ENCODE results near the gene NOG. TPM values are rescaled to one million over a fixed set of nuclear protein-coding genes. Genes with fewer than 3 reads are reported as not detected.

The NOG gene
- total RNA-seq, 4 donors from 2014 or later, result 2.7 to 8.4 (median 3.2) TPM; not detected in 1

DNA sequence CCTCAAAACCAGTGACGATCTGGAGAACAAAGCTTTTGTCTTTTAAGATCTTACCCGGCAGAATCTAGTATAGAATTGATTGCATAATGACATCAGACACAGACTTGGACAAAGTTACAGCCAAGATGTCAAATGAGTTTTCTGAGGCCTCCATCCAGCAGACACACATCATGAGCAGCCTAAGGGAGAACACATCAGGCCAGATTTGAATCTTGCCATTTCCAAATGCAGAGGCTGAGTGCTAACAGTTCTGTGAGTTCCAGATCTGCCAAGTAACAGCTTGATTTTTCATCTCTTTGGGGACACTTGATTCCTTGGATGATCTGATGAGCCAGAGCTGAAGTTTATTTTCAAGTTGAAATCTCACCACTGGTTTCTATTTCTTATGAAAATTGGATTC, 21.0 kb downstream of the NOG start:
- Histone ChIP-seq H3K4me3 (no peak overlapping the region), H3K36me3 (no peaks in the 10 kb centered on the region), H3K4me1 (no peaks in the 10 kb centered on the region), H3K27ac (no peak overlapping the region), H3K9me3 (no peaks in the 10 kb centered on the region), H3K27me3 (peaks cover 6% of the 10 kb centered on the region)
- 77% methylated on average over 2 of the region's 2 CpGs; no CpG with 5 or more reads in 1 of the 2 donors for WGBS, 2 donors (ENCODE audit: low coverage in 1 of 2)
- TF ChIP-seq EP300 (IDR thresholded peaks at IDR 0.05) (no peak), POLR2A (IDR thresholded peaks at IDR 0.05) (no peak), POLR2AphosphoS5 (IDR thresholded peaks at IDR 0.05) (no peak)
- TF ChIP-seq, protein P1, sequence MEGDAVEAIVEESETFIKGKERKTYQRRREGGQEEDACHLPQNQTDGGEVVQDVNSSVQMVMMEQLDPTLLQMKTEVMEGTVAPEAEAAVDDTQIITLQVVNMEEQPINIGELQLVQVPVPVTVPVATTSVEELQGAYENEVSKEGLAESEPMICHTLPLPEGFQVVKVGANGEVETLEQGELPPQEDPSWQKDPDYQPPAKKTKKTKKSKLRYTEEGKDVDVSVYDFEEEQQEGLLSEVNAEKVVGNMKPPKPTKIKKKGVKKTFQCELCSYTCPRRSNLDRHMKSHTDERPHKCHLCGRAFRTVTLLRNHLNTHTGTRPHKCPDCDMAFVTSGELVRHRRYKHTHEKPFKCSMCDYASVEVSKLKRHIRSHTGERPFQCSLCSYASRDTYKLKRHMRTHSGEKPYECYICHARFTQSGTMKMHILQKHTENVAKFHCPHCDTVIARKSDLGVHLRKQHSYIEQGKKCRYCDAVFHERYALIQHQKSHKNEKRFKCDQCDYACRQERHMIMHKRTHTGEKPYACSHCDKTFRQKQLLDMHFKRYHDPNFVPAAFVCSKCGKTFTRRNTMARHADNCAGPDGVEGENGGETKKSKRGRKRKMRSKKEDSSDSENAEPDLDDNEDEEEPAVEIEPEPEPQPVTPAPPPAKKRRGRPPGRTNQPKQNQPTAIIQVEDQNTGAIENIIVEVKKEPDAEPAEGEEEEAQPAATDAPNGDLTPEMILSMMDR (IDR thresholded peaks at IDR 0.05), result no peak
- no peak for ATAC-seq

DNA sequence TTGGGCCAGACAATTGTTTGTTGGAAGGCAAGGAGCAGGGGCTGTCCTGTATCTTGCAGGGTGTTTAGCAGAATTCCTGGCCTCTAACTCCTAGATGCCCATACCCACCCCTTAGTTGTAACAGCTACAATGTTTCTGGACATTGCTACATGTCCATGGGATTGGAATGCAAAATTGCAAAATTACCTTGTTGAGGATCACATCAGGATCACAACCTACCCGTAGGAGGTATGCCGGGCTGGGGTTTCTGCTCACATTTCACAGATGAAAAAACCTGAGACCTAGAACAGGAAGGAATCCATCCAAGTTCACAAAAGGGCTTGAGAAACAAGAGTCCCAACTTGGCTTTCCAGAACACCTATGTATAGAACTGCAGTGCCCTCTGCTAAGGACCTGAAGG, 22.7 kb downstream of the NOG start:
- WGBS, 2 donors (ENCODE audit: low coverage in 1 of 2), result 100% methylated on average over 2 of the region's 2 CpGs; no CpG with 5 or more reads in 1 of the 2 donors
- no peaks in the 10 kb centered on the region for H3K9me3 ChIP-seq
- H3K36me3 ChIP-seq, result no peaks in the 10 kb centered on the region
- ATAC-seq, result no peak
- no peak overlapping the region for H3K27ac ChIP-seq
- H3K4me3 ChIP-seq, result no peak overlapping the region
- no peaks in the 10 kb centered on the region for H3K4me1 ChIP-seq
- TF ChIP-seq POLR2A (IDR thresholded peaks at IDR 0.05) (no peak), EP300 (IDR thresholded peaks at IDR 0.05) (no peak), POLR2AphosphoS5 (IDR thresholded peaks at IDR 0.05) (no peak)
- TF ChIP-seq, protein P1 (IDR thresholded peaks at IDR 0.05), result no peak
- H3K27me3 ChIP-seq, result no peaks in the 10 kb centered on the region

DNA sequence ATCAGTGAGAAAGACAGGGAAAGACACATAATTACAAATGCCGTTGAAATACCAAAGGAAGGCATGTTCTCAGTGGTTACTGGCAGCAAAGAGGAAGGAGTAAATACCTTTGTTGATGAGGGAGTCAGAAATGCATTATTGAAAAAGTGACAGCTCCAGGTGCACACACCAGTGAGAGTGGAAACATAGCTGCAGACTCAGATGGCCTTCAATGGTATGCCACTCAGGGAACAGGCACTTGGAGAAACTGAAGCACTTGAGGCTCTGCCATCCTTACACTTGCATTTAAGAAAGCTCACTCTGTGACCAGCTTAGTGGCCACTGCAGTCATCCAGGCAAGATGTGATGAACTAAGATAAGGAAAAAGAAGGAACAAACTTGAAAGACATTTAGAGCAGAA, 29.9 kb downstream of the NOG start:
- H3K27ac ChIP-seq, result no peak overlapping the region
- ATAC-seq, result no peak
- no peaks in the 10 kb centered on the region for H3K36me3 ChIP-seq
- TF ChIP-seq POLR2A (IDR thresholded peaks at IDR 0.05) (no peak), POLR2AphosphoS5 (IDR thresholded peaks at IDR 0.05) (no peak), EP300 (IDR thresholded peaks at IDR 0.05) (no peak)
- TF ChIP-seq, protein P1 (IDR thresholded peaks at IDR 0.05), result no peak
- H3K4me3 ChIP-seq, result no peak overlapping the region
- no peaks in the 10 kb centered on the region for H3K4me1 ChIP-seq
- 59% methylated on average over 1 of the region's 1 CpG; no CpG with 5 or more reads in 1 of the 2 donors for WGBS, 2 donors (ENCODE audit: low coverage in 1 of 2)
- H3K9me3 ChIP-seq, result no peaks in the 10 kb centered on the region
- peaks cover 6% of the 10 kb centered on the region for H3K27me3 ChIP-seq

DNA sequence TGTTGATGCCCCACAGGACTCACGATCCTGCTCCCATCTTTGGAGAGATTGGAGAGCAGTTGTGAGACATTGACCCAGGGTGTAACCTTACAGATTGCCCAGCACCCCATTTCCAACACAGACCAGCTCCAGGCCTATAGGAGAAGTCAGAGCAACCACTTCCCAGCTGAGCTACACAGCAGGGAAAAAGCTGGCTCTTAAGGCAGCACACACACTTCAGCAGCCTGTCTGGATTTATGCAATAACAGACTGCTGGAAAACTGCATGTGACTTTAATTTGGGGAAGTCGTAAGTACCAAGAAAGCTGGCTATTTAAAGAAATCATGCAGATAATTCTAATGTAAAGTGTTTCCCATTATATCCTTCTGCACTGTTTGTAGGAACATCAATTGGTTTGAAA, 30.8 kb downstream of the NOG start:
- Histone ChIP-seq H3K27ac (no peak overlapping the region), H3K4me3 (no peak overlapping the region), H3K4me1 (no peaks in the 10 kb centered on the region), H3K27me3 (peaks cover 6% of the 10 kb centered on the region), H3K9me3 (no peaks in the 10 kb centered on the region), H3K36me3 (no peaks in the 10 kb centered on the region)
- TF ChIP-seq POLR2AphosphoS5 (IDR thresholded peaks at IDR 0.05) (no peak), EP300 (IDR thresholded peaks at IDR 0.05) (no peak), POLR2A (IDR thresholded peaks at IDR 0.05) (no peak)
- TF ChIP-seq, protein P1 (IDR thresholded peaks at IDR 0.05), result no peak
- ATAC-seq, result no peak
- WGBS, 2 donors (ENCODE audit: low coverage in 1 of 2), result 33 to 63% methylated on average over 1 of the region's 2 CpGs

DNA sequence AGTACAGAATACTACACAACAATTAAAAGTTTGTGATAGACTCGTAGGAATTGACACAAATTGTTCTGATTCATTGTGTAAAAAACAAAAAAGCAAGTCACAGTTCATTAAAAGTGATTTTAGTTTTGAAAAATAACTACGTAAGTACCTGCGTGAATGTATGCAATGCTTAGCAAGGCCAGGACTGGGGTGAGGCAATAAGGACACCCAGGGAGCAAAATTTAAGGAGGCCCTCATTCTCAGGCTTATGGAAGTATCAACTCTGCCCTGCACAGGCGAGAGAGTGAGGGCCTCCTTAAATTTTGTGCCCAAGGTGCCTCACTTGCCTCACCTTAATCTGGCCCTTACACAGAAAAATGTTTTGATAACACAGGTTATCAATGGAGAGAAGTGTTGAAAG, 31.4 kb downstream of the NOG start:
- no peak for ATAC-seq
- Histone ChIP-seq H3K4me1 (no peaks in the 10 kb centered on the region), H3K9me3 (no peaks in the 10 kb centered on the region), H3K27ac (no peak overlapping the region), H3K27me3 (peaks cover 6% of the 10 kb centered on the region), H3K4me3 (no peak overlapping the region), H3K36me3 (no peaks in the 10 kb centered on the region)
- TF ChIP-seq, protein P1 (IDR thresholded peaks at IDR 0.05), result no peak
- TF ChIP-seq POLR2AphosphoS5 (IDR thresholded peaks at IDR 0.05) (no peak), EP300 (IDR thresholded peaks at IDR 0.05) (no peak), POLR2A (IDR thresholded peaks at IDR 0.05) (no peak)
- 82 to 84% methylated on average over 4 of the region's 4 CpGs for WGBS, 2 donors (ENCODE audit: low coverage in 1 of 2)
